Hypothalamus (tissue), 51 donors: Measurements from ENCODE around the gene EP400.

Source experiments
- DNase-seq, 51 donors: peaks; one replicate each; lab custom pipeline; 2025; lab: John Stamatoyannopoulos, UW

EP400 gene

DNA sequence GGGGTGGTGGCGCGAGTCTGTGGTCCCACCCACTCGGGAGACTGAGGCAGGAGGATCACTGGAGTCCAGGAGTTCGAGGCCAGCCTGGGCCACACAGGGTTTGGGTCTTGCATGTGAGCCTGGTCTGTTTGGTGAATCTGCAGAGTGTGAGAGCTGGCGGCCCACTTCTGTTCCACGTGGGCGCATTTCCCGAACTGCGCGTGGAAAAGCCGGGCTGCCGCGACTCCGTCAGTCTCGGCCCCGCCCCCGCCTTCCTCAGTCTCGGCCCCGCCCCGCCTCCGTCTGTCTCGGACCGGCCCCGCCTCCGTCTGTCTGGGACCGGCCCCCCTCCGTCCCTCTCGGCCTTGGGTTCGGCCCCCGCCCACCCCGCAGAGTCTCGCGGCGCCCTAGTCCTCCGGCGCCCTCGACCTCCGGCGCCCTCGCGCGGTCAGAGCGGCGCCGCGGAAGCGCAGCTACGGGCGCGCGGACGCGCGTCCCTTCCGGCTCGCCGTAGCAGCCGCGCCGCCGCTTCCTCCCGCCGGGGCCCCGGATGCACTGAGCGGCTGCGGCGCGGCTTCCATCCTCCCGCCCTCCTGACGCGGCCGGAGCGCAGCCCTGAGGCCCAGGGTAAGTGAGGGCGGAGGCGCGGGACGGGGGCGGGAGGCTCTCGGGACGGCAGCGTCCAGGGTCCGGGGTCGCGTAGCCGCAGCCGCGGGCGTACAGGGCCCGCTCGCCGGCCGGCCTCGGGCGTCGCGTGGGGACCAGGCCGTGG lies at the start of gene EP400:
Gene EP400, plus strand, starts transcription at position 512 of the 751 bp plus-strand sequence. CDS start 10,678 bp downstream, outside the sequence.
- peak; percentile 5 to 95 (median 87) for DNase-seq

DNA sequence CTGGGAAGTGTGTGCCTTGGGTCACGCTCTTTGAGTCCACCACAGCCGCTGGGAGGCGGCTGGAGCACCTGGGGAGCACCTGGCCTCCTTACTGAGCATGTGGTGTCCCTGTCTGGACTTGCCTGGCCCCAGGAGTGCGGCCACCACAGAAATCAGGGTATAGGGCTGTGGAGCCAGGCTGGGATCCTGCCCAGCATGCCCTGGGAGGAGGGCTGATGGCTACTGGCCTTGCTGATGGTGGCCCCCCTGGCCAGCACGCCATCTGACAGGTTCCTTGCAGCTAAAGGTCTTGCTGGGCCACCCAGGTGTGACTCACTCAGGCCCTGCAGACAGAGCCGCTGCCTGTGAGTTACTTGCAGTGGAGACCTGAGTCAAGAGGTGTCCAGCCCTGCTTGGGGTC lies 49.3 kb upstream of the EP400 start:
- DNase-seq = no peak

DNA sequence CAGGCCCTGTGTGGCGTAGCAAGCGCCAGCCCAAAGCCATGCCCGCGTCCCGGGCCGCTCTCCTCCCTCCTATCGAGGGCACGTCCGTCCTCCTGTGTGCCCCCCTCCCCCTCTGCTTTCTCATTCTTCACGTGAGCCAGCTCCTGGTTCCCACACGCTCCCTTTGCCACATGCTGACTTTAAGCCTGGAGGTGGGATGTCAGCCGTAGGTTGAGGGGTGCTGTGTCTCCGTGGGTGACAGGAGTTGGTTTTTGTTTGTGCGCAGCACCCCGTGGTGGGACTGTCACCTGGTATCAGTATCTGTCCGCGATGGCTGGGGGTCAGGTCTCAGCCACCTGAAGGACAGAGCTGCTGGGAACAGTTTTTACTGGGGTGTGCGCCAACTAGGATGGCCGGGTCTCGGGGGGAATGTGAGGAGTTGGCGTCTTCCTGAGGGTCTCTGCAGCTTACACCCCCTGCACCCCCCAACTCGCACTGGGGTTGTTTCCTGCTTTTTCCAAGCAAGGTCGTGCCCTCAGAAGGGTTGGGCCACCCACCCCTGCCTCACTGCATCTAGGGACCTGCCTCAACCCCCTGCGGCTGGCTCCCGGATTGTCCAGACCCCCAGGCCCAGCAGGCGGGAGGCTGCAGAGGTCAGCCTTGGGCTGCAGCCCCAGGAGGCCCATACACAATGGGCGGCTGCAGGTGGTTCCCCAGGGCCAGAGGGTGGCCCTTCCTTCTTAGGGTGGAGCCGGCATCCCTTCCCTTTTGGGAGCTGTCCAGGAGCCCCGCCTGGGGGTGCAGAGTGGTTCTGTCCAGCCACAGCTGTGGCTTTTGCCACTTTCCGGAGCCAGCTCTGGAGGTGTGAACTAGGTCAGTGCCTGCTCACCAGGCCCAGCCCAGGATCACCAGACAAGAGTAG lies 48.1 kb upstream of the EP400 start:
- no peak for DNase-seq

GRCh38 chr12:131902332-131903241 lies 47.2 kb upstream of the EP400 start:
- no peak for DNase-seq

- no peak for DNase-seq
Measured at GRCh38 chr12:131903270-131904255, 46.2 kb upstream of the EP400 start.

GRCh38 chr12:131904346-131904745 lies 45.4 kb upstream of the EP400 start:
- no peak for DNase-seq

- DNase-seq = no peak
Measured at GRCh38 chr12:131905081-131905629, 44.6 kb upstream of the EP400 start.

DNA sequence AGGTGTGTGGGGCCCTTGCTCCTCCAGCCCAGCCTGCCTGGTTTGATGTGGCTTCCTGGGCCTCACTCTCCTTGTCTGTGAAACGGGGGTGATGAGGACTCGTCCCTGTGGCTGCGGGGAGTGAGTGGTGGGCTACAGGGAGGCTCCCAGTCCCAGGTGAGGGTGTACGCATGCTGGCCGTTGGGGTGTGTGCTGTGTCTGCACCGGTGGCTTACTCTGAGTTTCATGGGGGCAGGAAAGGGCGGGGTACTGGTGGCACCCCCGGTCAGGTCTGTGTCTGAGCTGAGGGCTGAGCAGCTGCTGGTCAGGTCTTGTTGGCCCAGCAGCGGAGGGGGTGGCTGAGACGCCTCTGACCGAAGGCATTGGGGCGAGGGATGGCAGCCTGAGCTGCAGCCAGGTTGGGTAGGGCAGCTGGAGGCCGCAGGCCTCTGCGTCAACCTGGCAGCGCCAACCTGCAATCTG lies 44.1 kb upstream of the EP400 start:
- no peak for DNase-seq

DNA sequence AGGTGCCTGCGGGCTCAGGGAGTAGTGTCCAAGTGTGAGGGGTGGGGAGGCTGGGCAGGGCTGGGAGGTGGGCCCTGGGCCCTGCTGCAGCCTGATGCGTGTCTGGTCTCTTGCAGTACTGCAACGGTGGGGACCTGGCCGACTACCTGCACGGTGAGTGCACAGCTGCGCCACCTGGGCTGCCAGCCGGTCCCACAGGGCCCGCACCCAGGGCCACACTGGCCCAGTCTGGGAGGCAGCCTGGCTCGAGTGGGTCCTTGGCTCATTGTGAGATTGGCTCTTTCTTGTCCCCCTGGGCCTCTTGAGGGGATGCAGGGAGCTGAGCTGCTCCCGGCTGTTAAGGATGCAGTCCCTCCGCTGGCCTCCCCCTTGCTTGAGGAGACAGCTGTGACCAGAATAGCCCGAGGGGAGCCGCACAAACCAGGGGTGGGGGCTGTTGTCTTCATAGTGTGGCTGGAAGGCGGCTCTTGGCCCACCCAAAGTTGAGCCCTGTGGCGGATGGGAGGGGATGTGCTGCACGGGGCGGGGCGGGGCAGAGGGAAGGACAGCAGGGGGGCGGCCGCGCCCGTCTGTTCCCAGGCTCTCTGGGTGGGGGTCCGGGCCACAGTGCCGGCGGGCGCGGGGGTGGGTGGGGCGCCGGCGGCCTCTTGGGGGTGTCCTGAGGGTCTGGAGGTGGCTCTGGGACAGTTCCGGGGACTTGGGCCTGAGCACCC lies 42.2 kb upstream of the EP400 start:
- no peak for DNase-seq

DNA sequence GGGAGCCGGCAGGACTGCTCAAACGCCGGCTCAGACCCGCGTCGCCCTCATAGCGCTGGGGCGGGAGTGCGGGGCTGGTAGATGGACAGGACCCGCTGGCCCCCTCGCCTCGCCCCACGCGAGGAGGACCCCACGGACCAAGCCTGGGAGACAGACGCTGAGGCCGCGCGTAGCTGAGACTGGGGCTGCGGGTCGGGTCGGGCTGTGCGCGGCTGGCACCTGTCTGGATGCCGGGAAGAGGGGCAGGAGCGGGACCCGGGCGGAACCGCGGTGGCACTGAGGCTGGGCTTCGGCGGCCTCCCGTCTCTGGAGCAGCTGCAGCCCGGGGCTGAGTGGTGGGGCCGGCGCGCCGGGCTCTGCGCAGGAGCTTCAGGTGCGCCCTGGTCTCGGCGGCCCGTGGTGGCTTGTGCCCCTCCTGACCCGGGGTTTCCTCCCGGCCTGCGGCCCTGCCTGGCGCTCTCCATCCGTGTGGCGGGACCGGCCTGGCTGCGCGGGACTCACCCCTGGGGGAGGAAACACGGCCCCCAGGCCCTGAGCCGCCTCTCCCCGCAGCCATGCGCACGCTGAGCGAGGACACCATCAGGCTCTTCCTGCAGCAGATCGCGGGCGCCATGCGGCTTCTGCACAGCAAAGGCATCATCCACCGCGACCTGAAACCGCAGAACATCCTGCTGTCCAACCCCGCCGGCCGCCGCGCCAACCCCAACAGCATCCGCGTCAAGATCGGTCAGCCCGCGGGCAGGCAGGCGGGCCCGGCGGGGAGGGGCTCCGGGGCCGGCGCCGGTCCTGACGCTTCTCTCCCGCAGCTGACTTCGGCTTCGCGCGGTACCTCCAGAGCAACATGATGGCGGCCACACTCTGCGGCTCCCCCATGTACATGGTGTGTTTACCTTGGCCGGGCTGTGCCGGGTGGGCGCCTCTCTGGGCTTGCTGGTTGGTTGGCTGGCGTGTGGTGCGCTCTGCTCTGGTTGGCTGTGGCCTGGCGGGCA lies 41.4 kb upstream of the EP400 start:
- DNase-seq = no peak

- DNase-seq = no peak
Measured at GRCh38 chr12:131909081-131909751, 40.5 kb upstream of the EP400 start.

GRCh38 chr12:131909752-131910219 lies 40.0 kb upstream of the EP400 start:
- DNase-seq = no peak

DNA sequence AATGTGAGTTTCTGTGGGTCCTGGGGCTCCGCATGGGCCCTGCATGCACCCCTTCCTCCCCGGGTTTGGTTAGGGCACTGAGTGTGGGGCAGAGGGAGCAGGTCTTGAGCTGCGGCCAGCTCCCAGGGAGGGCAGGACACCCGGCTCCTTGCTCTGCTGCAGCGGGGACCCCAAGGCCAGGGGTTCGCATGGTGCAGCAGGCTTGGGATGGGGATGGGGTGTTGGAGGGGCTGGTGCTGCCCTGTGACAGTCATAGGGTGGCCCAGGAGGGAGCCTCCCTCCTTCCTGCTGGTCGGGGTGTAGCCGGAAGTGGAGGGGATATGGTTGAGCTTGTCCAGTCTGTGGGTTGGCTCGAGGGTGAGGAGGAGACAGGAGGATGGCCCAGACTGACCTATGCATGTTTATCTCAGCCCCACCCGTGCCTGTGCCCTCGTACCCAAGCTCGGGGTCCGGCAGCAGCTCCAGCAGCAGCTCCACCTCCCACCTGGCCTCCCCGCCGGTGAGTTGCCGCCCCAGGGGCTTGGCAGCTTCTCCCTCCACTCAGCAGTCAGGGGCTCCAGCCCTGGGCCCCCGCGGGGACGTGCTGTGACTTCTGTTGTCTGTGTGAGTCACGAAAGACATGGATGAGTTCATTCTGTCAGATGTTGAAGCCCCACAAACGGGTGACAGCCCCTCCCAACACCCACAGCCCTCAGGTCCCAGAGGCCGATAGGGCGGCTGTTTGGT lies 39.3 kb upstream of the EP400 start:
- no peak for DNase-seq

DNA sequence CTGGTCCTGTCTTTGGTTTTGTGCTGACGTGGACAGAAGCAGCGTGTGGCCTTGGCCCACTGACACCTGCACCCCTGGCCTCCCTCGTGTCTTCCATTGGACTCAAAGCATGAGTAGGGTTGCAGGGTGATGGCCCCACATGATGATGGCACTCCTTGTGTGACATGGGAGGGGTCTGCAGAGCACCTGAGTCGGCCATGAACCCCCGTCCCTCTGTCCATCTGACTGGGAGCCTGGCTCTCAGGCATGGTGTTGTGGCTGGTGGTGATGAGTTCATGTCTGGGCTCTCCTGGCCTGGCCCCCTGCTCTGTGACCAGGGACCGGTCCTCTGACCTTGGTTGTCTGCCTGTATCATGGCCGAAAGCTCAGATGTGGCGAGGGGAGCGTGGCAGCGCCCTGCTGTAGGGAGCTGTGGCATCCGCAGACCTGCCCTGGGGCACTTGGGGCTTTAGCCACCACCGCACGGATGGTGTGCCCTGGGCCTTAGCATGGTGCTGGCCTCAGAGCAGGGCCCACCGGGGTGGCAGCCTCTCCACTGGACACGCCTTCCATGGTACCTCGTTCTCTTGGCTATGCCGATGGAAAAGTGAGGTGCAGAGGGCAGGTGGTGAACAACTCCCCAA lies 38.6 kb upstream of the EP400 start:
- no peak for DNase-seq

DNA sequence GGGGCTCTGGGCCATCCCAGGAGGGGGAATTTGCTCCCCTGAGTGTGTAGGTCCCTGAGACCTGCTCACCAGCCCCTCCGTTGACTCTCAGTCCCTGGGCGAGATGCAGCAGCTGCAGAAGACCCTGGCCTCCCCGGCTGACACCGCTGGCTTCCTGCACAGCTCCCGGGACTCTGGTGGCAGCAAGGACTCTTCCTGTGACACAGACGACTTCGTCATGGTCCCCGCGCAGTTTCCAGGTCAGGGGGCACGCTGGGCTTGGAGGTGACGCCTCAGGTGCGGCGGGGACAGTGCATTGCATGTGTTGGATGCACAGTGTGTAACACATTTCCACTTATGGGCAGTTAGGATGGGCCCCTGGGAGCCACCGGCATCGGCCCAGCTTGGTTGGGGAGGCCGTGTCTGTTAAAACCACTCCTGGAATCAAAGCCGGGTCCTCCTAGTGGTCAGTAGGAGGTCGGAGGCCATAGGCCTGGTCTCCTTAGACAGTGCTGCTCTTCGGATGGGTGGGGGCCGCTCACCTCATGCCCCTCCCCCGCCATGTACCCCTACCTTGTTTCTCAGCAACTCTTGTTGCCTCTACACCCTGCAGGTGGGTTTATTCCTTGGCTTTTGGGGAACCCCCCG lies 37.8 kb upstream of the EP400 start:
- no peak for DNase-seq
